ENCODE measurements around the gene DPEP1.

DPEP1 gene

GRCh38 chr16:89588413-89589109, 24.9 kb upstream of the DPEP1 start:
- DNase-seq = no peak
- no peaks in the 10 kb centered on the region for H3K4me1 ChIP-seq
- H3K27me3 ChIP-seq = no peaks in the 10 kb centered on the region
- H3K4me3 ChIP-seq (ENCODE audit: low read depth, low read length) = no peak overlapping the region
- no peak for TF ChIP-seq CTCF (IDR thresholded peaks at IDR 0.05; ENCODE audit: low read depth, low read length)
- H3K9me3 ChIP-seq = peaks cover 5% of the 10 kb centered on the region
- peaks cover 8% of the 10 kb centered on the region for H3K36me3 ChIP-seq

DNA sequence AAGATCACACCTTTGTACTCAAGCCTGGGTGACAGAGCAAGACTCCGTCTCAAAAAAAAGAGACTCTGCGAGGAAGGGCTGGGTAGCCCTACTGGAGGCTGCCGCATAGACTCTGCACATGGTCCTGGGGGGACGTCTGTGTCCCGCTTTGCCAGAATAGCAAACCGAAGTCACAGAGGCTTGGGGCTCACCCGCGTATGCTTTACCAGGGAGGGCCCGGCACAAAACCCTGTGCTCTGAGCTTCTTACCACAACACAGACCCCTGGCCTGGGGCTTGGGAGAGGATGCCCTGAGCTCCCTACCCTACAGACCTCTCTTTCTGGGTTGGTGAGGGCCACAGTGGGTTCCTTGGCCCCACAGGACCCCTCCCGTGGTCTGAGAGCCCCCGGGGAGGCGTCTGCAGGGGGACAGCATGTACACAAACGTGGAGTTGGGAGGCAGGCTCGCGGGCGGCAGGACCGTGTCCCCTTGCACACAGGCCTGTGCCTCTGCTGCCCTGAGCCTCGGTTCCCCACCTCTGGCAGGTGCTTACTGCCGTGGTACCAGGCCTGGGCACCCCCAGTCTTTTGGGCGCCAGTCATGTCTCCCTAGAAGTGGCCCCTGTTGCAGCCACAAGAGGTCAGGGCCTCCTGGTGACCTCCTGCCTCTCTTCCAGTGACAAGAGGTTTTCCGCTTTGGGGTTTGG, 24.1 kb upstream of the DPEP1 start:
- peaks cover 5% of the 10 kb centered on the region for H3K9me3 ChIP-seq
- DNase-seq = no peak
- H3K27me3 ChIP-seq = no peaks in the 10 kb centered on the region
- no peak for TF ChIP-seq CTCF (IDR thresholded peaks at IDR 0.05; ENCODE audit: low read depth, low read length)
- H3K4me3 ChIP-seq (ENCODE audit: low read depth, low read length) = no peak overlapping the region
- peaks cover 3% of the 10 kb centered on the region for H3K36me3 ChIP-seq
- H3K4me1 ChIP-seq = no peaks in the 10 kb centered on the region

DNA sequence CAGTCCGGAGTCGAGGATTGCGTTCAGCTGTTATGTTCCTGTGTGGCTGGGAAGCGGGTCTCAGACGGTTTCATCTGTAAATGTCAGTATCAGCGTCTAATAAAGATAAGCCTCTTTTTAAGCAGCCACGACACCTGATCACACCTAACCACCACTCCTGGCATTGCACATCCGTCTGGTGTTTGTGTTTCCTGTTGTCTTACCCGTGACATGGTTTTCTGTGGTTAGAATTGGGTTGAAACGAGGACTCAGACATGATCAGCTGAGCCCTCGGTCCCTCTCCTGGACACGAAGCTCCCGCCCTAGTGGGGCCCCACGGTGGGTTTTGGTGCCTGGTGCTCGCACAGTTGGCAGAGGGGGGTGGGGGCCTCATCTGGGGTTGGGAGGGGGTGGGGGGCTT, 19.6 kb upstream of the DPEP1 start:
- Histone ChIP-seq H3K4me1 (no peaks in the 10 kb centered on the region), H3K4me3 (ENCODE audit: low read depth, low read length) (no peak overlapping the region), H3K9me3 (no peaks in the 10 kb centered on the region), H3K27me3 (no peaks in the 10 kb centered on the region), H3K36me3 (no peaks in the 10 kb centered on the region)
- TF ChIP-seq CTCF (IDR thresholded peaks at IDR 0.05; ENCODE audit: low read depth, low read length) = no peak
- DNase-seq = no peak

- TF ChIP-seq CTCF (IDR thresholded peaks at IDR 0.05; ENCODE audit: low read depth, low read length) = no peak
- Histone ChIP-seq H3K27me3 (no peaks in the 10 kb centered on the region), H3K9me3 (no peaks in the 10 kb centered on the region), H3K4me1 (no peaks in the 10 kb centered on the region), H3K36me3 (no peaks in the 10 kb centered on the region), H3K4me3 (ENCODE audit: low read depth, low read length) (no peak overlapping the region)
- DNase-seq = no peak
Measured at GRCh38 chr16:89595330-89596060, 17.9 kb upstream of the DPEP1 start.

GRCh38 chr16:89596061-89596689, 17.3 kb upstream of the DPEP1 start:
- no peaks in the 10 kb centered on the region for H3K27me3 ChIP-seq
- no peak for TF ChIP-seq CTCF (IDR thresholded peaks at IDR 0.05; ENCODE audit: low read depth, low read length)
- no peaks in the 10 kb centered on the region for H3K36me3 ChIP-seq
- DNase-seq = no peak
- H3K4me3 ChIP-seq (ENCODE audit: low read depth, low read length) = no peak overlapping the region
- H3K9me3 ChIP-seq = no peaks in the 10 kb centered on the region
- H3K4me1 ChIP-seq = no peaks in the 10 kb centered on the region

All from BE2C (cell line).